GM12892 (cell line): ENCODE results near the gene AHDC1.

ENCODE experiments used
- POLR2A ChIP-seq: IDR thresholded peaks from 2 replicates; pipeline ENCODE4 v1.6.1; 2011; ENCODE audit warnings: low read depth, low read length, control low read depth
- POLR2AphosphoS5 ChIP-seq: IDR thresholded peaks from 2 replicates; pipeline ENCODE4 v1.6.1; 2011; ENCODE audit warnings: low read depth, low read length, control low read depth
- TAF1 ChIP-seq: IDR thresholded peaks from 2 replicates; pipeline ENCODE4 v1.6.1; 2011; ENCODE audit warnings: low read depth, mild to moderate bottlenecking, control low read depth, low read length, borderline replicate concordance

DNA sequence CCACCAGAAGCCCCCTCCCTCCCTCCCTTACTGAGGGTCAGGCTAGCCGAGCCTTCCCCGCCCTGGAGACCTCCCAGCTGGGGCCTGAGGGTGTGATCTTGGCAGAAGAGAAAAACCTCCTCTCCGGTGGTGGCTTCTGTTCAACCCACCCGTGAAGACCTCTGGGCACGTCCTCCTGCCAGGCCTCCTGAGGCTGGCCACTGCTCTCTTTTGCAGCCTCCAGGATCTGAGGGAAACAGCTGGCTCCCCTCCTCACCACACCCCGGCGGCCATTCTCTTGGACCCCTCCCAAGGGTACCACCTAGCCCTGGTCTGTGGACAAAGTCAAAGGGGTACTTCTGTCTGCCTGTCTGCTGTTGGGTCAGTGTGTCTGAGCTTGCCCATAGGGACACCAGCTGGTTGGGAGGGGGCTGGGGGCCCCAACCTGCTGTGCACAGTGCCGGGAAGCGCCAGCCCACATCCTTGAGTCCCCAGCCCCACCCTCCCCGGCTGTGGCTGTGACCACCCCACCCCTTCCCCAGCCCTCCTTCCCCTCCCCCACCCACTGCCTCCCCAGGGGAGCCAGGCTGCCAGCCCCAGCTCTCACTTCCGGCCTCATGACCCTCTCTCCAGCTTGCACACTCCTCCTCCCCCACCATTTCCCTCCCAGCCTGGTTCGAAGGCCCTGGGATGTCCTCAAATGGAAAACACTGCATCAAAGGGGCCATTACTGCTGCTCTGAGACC, 48.1 kb downstream of the AHDC1 start:
- TF ChIP-seq POLR2A: no peak
- TF ChIP-seq POLR2AphosphoS5: no peak
- TF ChIP-seq TAF1: no peak
